EH (cell line): ENCODE measurements around the gene ZDHHC14.

Experiments used
- DNase-seq: peaks from one replicate; pipeline ENCODE4 v3.0.0-alpha.2; 2015; ENCODE audit warnings: low read depth

Gene ZDHHC14

GRCh38 chr6:157645201-157645795 lies 264.3 kb downstream of the ZDHHC14 start:
- DNase-seq: no peak

- no peak for DNase-seq
Measured at GRCh38 chr6:157646012-157646411, 265.0 kb downstream of the ZDHHC14 start.

- no peak for DNase-seq
Measured at GRCh38 chr6:157647261-157647915, 266.4 kb downstream of the ZDHHC14 start.

GRCh38 chr6:157648561-157648960 lies 267.6 kb downstream of the ZDHHC14 start:
- no peak for DNase-seq

- DNase-seq: no peak
Measured at GRCh38 chr6:157649311-157650260, 268.6 kb downstream of the ZDHHC14 start.

- no peak for DNase-seq
Measured at GRCh38 chr6:157650261-157650640, 269.3 kb downstream of the ZDHHC14 start.

- no peak for DNase-seq
Measured at GRCh38 chr6:157650801-157651200, 269.8 kb downstream of the ZDHHC14 start.

- no peak for DNase-seq
Measured at GRCh38 chr6:157651731-157652490, 270.9 kb downstream of the ZDHHC14 start.

GRCh38 chr6:157652601-157653363 lies 271.8 kb downstream of the ZDHHC14 start:
- DNase-seq: no peak

- no peak for DNase-seq
Measured at GRCh38 chr6:157653521-157653920, 272.5 kb downstream of the ZDHHC14 start.

GRCh38 chr6:157655139-157655538 lies 274.1 kb downstream of the ZDHHC14 start:
- no peak for DNase-seq

- DNase-seq: peak; percentile 84
Measured at GRCh38 chr6:157656437-157656997, 275.5 kb downstream of the ZDHHC14 start.

GRCh38 chr6:157657754-157658153 lies 276.8 kb downstream of the ZDHHC14 start:
- no peak for DNase-seq

GRCh38 chr6:157658301-157658700 lies 277.3 kb downstream of the ZDHHC14 start:
- DNase-seq: no peak

- DNase-seq: no peak
Measured at GRCh38 chr6:157659536-157660271, 278.7 kb downstream of the ZDHHC14 start.

- DNase-seq: no peak
Measured at GRCh38 chr6:157660414-157660813, 279.4 kb downstream of the ZDHHC14 start.

GRCh38 chr6:157661652-157662051 lies 280.7 kb downstream of the ZDHHC14 start:
- no peak for DNase-seq

- DNase-seq: no peak
Measured at GRCh38 chr6:157663261-157663660, 282.3 kb downstream of the ZDHHC14 start.

GRCh38 chr6:157665180-157665579 lies 284.2 kb downstream of the ZDHHC14 start:
- no peak for DNase-seq

- no peak for DNase-seq
Measured at GRCh38 chr6:157666729-157667128, 285.7 kb downstream of the ZDHHC14 start.
